Activated CD4-positive, CD25-positive, alpha-beta regulatory T cell treated with anti-CD3 and anti-CD28 coated beads, Interleukin-2, amount 50 U/mL, for 24 hours (primary cell): ENCODE results near the gene FAR1.
"Not testable (repeated sequence)": the region's sequence is repeated elsewhere in the genome, so short reads cannot be mapped to it uniquely, and the experiment has no call there.

ENCODE experiments used
- ATAC-seq, 2 donors: fragments of 150-1000 bp; cut with Tn5 transposase; one replicate each; pipeline ENCODE4 v1.10.0; 2021; ENCODE audit warnings: mild to moderate bottlenecking in 1 of 2, moderate library complexity in 1 of 2

Gene FAR1, protein sequence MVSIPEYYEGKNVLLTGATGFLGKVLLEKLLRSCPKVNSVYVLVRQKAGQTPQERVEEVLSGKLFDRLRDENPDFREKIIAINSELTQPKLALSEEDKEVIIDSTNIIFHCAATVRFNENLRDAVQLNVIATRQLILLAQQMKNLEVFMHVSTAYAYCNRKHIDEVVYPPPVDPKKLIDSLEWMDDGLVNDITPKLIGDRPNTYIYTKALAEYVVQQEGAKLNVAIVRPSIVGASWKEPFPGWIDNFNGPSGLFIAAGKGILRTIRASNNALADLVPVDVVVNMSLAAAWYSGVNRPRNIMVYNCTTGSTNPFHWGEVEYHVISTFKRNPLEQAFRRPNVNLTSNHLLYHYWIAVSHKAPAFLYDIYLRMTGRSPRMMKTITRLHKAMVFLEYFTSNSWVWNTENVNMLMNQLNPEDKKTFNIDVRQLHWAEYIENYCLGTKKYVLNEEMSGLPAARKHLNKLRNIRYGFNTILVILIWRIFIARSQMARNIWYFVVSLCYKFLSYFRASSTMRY

DNA sequence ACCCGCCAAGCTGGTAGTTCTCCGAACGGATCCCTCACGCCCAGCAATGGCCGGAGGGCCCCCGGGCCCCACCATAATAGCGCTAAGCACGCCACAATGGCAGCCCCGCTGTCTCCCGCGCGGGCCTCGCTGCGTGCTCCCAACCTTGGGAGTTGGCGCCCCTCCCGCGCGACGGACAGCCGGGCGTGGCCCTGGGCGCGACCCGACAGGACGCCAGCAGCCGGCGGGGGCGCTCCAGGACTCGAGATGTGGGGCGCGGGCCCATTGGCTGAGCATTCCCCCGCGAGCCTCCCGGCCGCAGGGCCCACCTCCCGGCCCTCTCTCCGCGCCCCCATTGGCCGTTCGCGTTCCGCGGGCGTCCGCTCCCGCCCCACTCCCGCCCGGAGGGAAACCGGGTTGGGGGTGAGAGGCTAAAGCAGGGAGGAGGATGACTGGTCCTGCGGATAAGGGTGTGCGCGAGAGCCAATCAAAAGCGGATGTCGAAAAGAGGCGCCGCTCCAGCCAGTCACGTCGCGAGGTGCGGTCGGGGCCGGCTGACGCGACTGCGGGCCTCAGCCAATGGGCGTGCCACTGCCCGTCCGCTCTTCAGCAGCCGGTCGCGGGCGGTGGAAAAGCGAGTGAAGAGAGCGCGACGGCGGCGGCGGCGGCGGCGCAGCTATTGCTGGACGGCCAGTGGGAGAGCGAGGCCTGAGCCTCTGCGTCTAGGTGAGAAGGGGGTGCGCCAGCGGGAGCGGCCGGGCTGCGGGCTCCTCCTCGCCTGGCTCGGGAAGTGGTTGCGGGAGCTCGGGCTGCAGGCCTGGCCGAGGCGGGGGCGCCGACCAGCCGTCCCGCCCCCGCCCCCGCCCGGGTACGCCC is at the start of gene FAR1:
TSS of gene FAR1 (plus strand) at position 567 of the 855 bp plus-strand sequence. CDS start 26,098 bp downstream, outside the sequence.
- peak; percentile 92 to 94 for ATAC-seq

DNA sequence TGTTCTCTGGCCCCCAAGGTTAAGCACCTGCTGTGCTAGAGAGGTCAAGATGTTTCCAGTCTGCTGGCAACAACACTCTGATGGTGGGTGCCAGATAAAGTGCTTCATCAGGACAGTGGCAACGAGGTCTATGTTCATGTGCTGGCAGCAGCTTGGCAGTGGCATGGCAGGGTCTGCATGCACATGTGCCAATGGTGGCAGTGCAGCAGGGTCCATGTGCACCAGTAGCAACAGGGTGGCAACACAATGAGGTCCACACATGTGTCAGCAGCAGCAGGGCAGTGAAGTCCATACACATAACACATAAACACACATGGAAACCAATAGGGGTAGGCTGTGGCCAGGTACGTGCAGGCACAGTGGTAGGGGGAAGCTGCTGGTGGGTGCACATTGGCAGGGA is 48.4 kb upstream of the FAR1 start:
- no peak for ATAC-seq

DNA sequence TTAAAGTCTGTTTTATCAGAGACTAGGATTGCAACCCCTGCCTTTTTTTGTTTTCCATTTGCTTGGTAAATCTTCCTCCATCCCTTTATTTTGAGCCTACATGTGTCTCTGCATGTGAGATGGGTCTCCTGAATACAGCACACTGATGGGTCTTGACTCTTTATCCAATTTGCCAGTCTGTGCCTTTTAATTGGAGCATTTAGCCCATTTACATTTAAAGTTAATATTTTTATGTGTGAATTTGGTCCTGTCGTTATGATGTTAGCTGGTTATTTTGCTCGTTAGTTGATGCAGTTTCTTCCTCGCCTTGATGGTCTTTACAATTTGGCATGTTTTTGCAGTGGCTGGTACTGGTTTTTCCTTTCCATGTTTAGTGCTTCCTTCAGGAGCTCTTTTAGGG is 41.6 kb upstream of the FAR1 start:
- not testable (repeated sequence) for ATAC-seq

DNA sequence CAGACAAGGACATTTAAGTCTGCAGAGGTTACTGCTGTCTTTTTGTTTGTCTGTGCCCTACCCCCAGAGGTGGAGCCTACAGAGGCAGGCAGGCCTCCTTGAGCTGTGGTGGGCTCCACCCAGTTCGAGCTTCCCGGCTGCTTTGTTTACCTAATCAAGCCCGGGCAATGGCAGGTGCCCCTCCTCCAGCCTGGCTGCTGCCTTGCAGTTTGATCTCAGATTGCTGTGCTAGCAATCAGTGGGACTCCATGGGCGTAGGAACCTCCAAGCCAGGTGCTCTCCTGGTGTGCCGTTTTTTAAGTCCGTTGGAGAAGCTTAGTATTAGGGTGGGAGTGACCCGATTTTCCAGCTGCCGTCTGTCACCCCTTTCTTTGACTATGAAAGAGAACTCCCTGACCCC is 39.8 kb upstream of the FAR1 start:
- not testable (repeated sequence) for ATAC-seq

DNA sequence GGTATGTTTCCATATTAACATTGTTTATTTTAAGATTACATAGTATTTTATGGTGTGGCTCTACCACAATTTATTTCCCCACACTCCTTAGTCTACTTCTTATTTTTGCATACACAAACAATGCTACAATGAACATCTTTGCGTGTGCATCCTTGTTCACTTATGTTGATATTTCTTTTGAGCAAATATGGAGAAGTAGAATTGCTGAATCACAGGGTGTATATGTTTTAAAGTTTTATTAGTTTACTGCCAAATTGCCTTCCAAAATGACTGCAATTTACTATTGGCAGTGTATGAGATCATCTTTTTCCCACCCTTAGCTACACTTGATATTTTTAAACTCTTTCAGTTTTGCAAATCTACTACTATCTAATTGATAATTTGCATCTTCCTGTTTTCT is 38.7 kb upstream of the FAR1 start:
- no peak for ATAC-seq

DNA sequence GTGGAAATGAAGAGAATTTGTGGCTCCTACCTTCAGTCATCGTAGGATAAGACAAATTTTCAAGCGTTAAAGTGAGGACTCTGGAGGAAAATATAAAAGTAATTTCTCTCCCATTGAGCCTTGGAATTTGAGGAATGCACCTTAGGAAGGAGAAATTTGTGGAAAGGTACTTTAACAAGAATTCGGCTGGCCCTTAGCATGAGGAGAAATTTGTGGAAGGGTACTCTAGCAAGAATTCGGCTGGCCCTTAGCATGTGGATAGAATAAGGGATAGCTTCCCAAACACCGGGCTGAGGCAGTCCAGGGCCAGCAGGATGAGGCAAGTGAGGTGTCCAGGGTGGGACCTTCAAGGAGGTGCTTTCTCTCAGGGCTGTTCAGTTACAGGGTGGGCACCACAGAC is 33.2 kb upstream of the FAR1 start:
- no peak for ATAC-seq

DNA sequence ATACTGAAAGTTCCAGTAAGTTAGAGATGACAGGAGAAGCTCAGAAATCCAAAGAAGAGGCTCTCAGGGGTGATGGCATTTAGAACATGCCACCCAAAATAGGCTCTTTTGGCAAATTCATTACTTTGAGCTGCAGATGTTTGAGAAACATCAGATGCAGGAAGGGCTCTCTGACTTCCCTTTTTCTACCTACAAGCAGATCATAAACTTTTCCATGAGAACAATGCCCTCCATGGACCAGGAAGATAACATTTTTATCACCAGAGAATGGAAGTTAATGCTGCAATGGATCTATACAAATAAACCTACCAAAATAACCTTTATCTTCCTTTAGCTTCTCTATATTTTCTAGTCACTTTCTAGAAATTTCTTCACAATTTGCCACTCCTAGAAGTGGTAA is 32.7 kb upstream of the FAR1 start:
- no peak for ATAC-seq

DNA sequence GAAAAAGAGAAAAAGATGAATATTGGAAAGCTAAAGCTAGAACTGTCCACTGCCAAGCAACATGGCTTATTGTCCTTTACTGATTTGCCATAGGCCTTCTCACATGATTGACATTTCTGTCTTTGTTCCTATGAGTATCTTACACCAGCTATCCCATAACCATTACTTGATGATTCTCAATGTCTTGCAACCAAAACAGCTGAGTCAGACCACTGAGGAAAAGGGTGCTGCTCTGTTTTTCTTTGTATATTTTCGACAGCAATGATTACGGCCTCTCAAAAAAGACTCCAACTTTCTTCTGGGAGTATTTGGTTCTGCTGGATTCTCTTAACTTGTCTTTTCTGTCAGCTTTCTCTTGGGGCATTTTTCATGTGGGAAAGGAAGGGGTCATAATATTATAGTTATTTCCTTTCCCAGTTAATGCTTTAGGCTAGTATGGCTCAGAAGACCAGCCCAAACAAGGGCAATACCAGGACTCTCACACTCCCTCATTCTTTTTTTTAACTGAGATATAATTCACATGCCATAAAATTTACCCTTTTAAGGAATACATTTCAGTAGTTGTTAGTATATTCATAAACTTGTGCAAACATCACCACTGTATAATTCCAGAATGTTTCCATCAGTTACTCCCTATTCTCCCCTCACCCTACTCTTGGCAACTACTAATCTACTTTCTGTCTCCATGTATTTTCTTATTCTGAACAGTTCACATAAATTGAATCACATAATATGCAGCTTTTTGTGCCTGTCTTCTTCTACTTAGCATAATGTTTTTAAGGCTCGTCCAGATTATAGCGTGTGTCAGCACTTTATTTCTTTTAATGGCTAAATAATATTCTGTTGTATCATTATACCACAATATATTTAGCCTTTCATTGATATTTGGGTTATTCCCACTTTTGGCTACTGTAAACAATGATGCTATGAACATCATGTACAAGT is 31.1 kb upstream of the FAR1 start:
- no peak for ATAC-seq

DNA sequence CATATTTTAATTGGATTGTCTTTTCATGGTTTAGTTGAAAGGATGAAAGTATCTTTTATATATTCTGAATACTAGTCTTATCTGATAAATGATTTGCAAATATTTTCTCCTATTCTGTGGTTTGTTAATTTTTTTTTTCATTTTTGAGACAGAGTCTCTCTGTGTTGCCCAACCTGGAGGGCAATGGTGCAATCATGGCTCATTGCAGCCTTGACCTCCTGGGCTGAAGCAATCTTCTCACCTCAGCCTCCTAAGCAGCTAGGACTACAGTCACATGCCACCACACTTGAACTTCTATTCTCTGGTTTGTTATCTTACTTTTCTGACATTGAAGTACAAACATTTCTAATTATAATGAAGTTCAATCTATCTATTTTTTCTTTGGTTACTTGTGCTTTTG is 30.0 kb upstream of the FAR1 start:
- ATAC-seq = no peak

DNA sequence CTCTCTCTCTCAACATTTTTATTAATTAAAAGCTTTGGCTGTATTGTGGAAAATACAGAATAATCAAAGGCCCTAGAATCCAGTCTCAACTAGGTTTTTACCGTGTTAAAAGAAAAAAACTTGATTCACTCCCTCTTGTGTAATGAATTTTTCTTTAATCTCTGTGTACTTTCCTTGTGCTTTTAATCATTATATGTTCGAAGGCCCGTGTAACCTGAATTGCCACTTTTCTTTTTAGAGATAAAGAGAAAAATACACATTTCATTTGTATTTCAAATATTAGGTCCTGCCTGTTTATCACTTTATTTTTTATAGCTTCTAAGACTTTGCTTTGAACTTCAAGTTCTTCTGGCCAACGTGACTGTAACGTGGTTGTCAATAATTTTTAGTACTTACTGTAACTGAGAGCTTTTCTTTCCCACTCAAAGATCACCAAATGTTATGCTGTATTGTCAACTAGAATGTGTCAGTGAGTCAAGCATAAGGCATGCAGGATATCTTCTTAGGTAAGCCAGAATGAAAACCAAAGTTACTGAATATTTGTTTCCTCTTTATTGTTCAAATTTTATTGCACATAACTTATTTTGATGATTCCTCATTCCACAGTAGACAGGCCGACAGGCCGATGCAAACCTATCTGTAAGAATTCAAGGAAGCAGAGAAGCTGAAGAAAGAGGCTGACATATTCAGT is 23.3 kb upstream of the FAR1 start:
- no peak for ATAC-seq

DNA sequence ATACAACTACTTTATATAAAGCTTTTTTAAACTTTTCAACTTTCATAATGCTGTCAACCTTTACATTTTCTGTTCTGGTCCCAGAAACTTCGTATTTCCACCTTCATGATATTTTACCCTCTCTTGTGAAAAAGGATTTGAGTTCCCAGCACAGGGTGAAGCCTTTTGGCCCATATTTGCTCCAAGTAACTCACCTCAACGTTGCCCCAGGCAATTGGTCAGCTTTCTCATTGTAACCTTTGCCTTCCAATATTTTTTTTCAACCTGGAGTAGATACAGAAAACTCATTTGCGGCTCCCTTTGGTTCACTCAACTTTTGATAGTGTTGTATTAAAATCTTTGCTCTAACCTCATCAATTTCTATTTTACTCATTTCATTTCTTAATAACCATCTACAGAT is 21.1 kb upstream of the FAR1 start:
- ATAC-seq = no peak

DNA sequence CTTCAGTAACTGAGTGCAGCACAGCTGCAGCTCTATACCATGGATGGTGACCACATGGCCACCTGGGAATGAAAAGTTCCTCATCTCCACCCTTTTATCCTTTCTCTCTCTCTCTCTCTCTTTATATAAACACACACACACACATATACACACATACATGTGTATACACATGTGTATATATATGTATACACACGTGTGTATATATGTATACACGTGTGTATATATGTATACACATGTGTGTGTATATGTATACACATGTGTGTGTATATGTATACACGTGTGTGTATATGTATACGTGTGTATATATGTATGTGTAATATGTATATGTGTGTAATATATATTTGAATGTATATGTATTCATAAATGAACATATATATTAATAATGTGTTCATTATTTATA is 18.8 kb upstream of the FAR1 start:
- no peak for ATAC-seq

DNA sequence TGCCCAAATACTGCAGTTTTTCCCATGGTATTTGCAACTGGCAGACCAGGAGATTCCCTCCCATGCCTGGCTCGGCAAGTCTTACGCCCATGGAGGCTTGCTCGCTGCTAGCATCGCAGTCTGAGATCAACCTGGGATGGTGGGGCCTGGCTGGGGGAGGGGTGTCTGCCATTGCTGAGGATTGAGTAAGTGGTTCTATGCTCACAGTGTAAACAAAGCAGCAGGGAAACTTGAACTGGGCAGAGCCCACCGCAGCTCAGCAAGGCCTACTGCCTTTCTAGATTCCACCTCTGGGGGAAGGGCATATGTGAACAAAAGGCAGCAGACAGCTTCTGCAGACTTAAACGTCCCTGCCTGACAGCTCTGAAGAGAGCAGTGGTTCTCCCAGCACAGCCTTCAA is 17.0 kb upstream of the FAR1 start:
- not testable (repeated sequence) for ATAC-seq

DNA sequence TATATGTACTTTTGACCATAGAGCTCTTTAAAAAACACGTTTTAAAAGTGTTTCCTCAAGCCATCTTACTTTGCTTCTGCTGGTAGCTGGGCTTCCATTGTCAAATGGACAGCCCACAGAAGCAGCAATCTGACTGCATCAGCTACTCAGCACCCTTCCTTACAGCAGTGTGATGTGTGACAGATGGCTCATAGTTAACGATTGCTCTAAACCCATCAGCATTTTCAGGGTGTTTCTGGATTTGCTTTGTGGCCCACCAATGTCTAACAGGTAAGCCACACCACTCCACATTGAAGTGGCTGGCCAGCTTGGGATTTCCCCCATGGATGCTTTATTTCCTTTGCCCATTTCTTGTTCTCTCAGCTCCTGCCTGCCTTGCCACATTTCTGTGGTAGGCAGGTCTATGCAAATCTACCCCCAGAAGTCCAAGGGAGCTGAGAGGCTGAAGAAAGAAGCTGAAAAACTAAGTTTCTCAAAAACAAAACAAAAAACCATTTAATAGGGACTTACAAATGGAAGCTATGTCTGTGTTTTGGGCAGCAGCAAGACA is 7.3 kb upstream of the FAR1 start:
- ATAC-seq = no peak

DNA sequence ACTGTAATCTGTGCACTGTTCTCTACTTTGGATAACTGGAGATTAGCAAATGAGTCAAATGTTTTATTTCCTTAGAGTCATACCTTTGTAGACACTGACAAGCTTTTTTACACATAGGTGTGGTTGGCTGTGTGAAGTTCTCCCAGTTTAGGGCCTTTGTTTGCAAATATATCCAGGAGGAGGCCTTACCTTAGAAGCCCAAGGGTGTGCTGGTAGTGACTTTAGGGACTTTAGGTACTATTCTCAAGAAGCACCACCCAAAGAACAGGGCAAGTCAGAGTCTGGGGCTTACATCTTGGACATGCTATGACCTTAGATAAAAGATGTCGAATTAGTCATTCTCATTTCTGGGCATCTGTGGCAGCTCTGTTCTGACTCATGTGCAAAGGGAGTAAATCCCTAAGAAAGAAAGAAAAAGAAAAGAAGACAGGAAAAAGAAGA is 4.8 kb upstream of the FAR1 start:
- no peak for ATAC-seq

DNA sequence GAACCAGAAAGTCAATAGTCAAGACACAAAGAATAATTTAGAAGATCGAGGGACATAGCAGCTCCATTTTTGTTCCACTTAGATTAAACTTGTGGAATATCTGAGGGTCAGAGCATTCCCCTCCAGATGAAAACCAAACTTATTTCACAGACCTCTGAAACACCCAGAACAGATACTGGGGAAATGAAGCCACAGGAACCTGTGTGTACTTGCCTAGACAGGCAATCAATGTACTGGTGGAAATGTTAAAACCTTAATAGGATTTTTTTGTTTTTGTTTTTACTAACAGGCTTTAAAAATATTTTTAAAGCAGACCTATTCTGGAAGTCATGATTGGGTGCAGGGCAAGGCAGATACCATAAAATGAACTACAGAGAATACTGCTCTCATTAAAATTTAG is 4.1 kb upstream of the FAR1 start:
- ATAC-seq = no peak

DNA sequence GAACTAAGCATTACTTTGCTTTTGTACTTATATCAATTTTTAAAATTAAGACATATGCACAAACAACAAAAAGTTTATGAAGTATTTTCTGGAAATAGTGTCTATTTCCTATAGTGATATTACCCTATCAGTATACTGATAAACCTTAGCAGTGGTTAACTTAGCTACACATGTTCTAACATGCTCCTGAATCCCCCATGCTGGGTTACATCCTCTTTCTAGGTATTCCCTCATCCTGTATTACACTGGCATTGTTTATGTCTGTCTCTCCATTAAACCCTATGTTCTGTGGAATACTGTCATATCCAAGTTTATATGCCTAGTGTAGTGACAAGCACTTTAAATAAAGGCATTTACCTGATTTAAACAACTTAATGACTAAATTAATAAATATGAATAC is 1.8 kb upstream of the FAR1 start:
- ATAC-seq = no peak

DNA sequence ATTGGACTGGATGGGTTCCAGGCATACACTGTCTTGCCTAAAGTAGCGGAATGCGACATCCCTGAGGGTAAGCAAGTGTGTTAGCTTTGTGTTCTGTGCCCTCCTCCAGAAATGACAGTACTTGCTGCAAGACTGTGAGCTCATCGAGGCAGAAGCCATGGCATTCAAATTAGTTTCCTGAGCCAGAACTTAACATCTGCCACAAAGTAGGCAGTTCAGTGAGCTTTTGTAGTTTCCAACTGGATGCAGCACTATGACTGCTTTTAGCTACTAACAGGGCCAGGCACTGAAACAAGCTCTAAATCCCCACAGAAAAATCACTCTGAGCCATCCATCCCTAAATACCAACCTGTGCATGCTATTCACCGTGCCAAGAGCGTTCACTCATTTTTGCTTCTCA is 1.2 kb upstream of the FAR1 start:
- ATAC-seq = no peak

DNA sequence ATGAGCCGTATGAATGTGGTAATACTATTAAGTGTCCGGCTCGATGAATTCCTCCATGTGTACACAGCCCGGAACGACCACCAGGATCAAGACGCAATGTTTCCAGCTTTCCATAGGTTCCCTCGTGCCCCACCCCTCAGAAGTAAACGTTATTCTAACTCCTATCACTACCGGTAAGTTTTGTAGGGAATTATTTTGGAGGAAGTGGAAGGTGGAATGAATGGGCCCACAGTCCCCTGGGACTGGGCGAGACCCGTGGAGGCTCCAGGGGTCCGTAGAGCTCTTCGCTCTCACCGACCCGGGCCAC is 720 bp upstream of the FAR1 start:
- no peak for ATAC-seq

DNA sequence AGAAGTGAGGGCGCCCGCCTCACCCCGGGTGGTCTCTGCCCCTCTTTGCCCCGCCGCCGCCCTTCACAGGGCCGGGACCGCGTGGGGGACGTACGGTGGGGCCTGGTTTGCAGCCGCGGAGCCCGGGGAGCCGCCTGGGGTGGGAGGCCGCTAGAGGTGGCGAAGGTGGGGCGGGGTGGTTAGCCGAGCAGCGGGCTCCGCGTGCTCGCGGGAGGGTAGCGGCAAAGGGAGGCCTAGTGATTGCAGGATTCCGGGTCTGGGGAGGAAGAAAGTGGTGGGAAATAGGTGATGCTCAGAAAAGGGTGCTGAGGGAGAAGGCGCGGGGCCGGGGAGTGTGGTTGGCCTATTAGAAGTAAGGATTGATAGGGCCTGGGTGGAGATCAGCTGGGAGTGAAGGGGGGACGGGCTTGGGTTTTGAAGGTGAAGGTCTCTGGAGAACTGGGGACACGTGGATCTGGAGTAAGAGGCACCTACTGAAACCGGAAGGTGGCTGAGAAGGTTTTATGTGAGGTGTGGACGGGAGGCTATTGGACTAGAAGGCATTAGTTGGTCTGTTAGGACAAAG is 571 bp downstream of the FAR1 start:
- ATAC-seq = peak; percentile 4 to 5
